ENCODE data around the gene CASP4.

Gene CASP4

DNA sequence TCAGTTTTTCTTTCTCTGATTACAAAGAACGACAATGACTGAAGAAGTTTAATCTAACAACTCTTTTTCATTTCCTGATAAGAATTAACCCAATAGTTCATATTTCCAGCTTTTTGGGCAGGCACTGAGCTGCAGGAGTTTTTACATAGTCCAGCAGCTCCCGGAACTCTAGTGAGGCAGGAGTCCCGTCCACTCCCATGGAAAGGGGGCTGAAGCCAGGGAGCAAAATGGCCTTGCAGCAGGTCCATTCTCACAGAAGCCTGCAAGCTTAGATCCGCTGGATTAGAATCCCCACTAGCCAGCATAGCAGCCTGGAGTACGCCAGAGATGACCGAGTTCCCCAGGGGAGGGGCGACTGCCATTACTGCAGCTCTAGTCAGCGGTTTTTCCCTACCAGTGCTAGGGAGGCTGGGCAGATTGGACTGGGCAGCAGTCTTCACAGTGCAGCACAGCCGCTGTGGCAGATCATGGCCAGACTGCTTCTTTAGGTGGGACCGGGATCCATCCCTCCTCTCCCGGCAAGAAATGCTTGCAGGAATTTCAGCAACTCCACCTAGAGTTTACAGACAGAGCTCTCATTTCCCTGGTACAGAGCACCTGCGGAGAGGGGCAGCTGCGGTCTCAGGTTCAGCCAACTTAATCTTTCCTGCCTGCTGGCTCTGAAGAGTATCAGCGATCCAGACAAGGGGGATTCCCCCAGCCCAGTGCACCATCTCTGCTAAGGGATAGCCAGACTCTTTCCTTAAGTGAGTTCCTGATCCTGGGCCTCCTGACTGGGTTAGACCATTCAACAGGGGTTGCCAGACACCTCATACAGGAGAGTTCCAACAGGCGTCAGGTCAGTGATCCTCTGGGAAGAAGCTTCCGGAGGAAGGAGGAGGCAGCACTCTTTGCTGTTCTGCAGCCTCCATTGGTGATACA is 742 bp upstream of the CASP4 start:
- TF ChIP-seq, protein P1, sequence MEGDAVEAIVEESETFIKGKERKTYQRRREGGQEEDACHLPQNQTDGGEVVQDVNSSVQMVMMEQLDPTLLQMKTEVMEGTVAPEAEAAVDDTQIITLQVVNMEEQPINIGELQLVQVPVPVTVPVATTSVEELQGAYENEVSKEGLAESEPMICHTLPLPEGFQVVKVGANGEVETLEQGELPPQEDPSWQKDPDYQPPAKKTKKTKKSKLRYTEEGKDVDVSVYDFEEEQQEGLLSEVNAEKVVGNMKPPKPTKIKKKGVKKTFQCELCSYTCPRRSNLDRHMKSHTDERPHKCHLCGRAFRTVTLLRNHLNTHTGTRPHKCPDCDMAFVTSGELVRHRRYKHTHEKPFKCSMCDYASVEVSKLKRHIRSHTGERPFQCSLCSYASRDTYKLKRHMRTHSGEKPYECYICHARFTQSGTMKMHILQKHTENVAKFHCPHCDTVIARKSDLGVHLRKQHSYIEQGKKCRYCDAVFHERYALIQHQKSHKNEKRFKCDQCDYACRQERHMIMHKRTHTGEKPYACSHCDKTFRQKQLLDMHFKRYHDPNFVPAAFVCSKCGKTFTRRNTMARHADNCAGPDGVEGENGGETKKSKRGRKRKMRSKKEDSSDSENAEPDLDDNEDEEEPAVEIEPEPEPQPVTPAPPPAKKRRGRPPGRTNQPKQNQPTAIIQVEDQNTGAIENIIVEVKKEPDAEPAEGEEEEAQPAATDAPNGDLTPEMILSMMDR (IDR thresholded peaks at IDR 0.05): no peak

DNA sequence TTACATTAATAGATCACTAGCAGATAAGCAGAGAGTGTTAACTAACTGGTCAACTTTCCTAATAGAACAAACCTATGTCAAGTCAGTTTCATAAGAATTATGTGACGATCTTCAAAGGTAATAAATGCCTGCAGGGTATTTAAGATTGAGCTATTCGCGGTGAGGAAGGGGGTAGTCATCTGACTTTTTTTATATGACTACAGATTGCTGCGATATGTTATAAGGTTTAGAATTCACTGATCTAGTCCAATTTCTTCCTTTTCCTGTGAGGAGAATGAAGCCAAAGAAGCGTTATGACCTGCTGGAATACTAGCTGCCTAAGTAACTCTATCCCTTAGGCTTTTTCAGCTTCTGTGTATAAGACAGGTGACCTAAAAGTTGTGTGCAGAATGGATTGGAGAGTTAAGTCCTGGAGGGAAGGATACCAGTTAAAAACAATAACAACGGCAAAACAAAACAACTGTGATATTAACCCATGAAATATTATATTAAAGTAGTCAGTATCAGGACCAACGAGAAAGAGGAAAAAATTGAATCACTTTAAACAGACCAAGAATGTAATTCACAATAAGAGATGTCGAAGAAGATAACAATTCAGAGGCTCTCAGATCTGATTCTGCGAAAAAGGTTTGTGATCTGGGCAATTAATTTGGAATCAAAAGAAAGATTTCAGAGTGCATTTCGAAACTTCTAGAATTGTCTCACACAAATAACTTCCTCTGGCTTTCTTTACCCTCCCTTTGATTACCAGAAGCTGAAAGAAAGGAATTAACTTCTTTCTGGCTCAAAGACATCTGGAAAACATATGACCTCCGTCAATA is 630 bp downstream of the CASP4 start:
- TF ChIP-seq, protein P1 (IDR thresholded peaks at IDR 0.05): no peak

DNA sequence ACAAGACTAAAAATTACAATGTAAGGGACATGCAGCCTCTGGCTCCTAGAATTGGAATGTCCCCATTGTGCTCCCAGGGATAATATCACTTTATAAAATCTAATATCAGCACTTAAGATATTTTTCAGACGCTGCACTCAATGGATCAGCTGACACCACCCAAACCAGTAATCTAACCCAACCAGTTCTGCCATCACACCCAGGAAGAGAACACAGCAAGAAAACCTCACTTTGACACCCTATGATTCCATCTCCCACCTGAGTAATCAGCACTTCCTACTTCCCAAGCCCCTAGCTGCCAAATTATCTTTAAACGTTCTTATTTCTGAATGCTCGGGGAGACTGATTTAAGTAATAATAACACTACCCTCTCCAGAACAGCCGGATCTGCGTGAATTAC is 2.6 kb downstream of the CASP4 start:
- TF ChIP-seq, protein P1 (IDR thresholded peaks at IDR 0.05): no peak

DNA sequence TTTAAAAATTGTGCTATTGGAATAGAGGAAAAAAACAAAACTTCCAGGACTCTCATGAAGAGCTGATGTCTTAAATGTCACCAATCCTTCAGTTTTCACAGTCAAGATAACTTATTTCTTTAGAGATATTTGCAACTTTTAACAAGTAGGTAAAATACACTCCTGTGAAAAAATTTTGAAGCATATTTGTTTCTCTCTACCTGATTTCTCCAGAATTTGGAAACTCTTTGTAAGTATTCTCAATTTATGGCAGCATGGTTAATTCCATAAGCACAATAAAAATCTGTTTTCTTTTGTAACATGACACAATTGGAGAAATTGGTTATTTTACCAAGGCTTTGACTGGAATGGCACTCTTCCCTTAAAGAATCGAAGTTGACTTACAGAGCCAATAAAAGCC is 4.1 kb downstream of the CASP4 start:
- TF ChIP-seq, protein P1 (IDR thresholded peaks at IDR 0.05): no peak

DNA sequence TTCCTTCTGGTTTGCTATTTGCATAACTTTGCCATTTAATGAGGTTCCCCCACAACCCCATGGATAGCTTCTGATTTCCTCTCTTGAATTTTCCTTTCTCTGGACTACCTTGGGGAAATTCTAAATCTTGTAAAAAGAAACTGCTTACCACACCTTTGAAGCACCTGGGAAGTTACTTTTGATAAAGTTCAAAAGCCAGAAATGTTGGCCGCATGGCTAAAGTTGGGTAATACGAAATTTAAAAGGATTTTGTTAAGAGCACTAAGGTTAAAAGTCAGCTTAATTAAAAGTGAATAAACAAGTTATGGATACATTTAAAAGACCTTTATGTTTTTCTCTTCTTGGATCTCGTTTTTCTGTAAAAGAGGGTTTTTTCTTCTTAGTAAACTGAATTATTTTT is 5.5 kb downstream of the CASP4 start:
- TF ChIP-seq, protein P1 (IDR thresholded peaks at IDR 0.05): no peak

DNA sequence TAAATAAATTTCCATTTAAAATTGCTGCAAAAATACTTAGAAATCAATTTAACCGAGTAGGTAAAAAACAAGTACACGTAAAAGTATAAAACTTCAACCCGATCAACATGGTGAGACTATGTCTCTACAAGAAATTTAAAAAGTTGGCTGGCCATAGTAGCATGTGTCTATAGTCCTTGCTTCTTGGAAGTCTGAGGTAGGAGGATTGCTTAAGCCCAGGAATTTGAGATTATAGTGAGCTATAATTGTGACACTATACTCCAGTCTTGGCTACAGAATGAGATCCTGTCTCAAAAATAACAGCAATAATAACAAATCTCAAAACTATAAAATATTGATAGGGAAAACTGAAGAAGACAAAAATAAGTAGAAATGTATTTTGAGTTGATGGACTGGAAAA is 11.1 kb downstream of the CASP4 start:
- TF ChIP-seq, protein P1 (IDR thresholded peaks at IDR 0.05): no peak

DNA sequence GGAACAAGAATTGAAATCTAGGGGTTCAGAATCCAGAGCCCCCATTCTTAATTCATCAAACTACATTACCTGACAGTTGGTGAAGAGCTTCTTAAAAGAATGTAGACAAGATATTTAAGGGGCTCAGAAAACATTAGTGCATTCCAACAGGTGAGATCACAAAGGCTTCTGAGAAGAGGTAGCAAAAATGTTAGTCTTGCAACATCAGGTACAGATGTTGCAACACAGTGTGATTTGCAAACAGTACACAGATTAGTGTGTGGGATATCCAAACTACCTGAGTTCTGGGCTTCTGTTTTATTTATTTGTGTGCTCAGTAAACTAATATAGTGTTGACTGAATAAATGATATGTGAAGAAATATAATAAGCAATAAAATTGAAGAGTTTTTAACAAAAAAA is 11.8 kb downstream of the CASP4 start:
- TF ChIP-seq, protein P1 (IDR thresholded peaks at IDR 0.05): no peak

Measured in LNCAP (cell line).